Measurements from ENCODE around the gene NAV3. TPM values are rescaled to one million over a fixed set of nuclear protein-coding genes. Genes with fewer than 3 reads are reported as not detected.

NAV3 gene
- total RNA-seq, 1 experiment from 2014 or later = 3.0 TPM

DNA sequence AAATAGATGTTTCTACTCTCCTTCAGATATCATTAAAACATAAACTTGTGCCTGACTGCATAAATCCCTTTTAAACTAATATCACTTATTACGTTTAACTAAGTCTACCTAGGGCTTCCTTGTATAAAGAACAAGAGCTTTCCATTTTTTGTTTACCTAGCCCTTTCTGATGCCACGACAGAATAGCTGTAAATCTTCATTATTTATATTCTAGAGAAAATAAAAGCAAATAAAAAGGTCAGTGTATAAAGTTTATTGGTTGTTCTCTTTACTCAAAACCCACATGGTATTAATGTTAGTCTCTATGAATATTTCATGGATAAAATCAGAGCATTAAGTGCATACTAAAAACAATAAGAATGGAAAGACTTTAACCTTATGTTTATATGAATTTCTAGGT, 269.1 kb downstream of the NAV3 start:
- no peak overlapping the region for H3K14ac ChIP-seq (ENCODE audit: insufficient read depth, low read length)
- no peak overlapping the region for H3K4me2 ChIP-seq (ENCODE audit: insufficient read depth, insufficient read length, low read length)
- H3K4me1 ChIP-seq (ENCODE audit: insufficient read depth, low read length) = no peaks in the 10 kb centered on the region
- no peaks in the 10 kb centered on the region for H3K23me2 ChIP-seq (ENCODE audit: insufficient read length, low read depth, low read length, poor library complexity, severe bottlenecking)
- Mint-ChIP-seq H3K4me3 (no peak overlapping the region), H3K9me3 (0 out of 5 replicates have a peak, but pooled peaks cover 0 to 2% of the 10 kb centered on the region in 2 experiments), H3K4me1 (peaks cover 8% of the 10 kb centered on the region in 2 experiments; a peak in 2 of 4 replicates), H3K27me3 (ENCODE audit: low read depth) (no peaks in the 10 kb centered on the region), H3K36me3 (ENCODE audit: insufficient read depth in 1 of 3, low read depth in 3 of 3) (no peaks in the 10 kb centered on the region), H3K27ac (no peak overlapping the region)
- WGBS (ENCODE audit: extremely low coverage, insufficient read length, low lambda C conversion rate) = no CpG with 5 or more reads among the region's 2 CpGs
- no peak overlapping the region for H2BK120ac ChIP-seq (ENCODE audit: low read depth, low read length, poor library complexity, severe bottlenecking)
- no peaks in the 10 kb centered on the region for H3K27me3 ChIP-seq (ENCODE audit: insufficient read depth, low read length)
- H2BK15ac ChIP-seq (ENCODE audit: low read depth, low read length) = no peak overlapping the region
- H4K8ac ChIP-seq (replicated peaks; ENCODE audit: insufficient read length, low read depth, low read length) = no peak overlapping the region
- no peak overlapping the region for H3T11ph ChIP-seq (ENCODE audit: low read length)
- H2BK12ac ChIP-seq (ENCODE audit: insufficient read length, low read depth, low read length) = no peak overlapping the region
- H3K79me2 ChIP-seq (ENCODE audit: insufficient read depth, low read length) = no peaks in the 10 kb centered on the region
- H2AFZ ChIP-seq (ENCODE audit: low read length) = no peak overlapping the region
- H2BK5ac ChIP-seq (ENCODE audit: insufficient read length, low read length) = no peak overlapping the region
- H3K56ac ChIP-seq (ENCODE audit: insufficient read length, low read depth, low read length) = no peak overlapping the region
- H4K20me1 ChIP-seq (ENCODE audit: control insufficient read depth, insufficient read depth, insufficient read length) = no peaks in the 10 kb centered on the region
- H3K23ac ChIP-seq (ENCODE audit: insufficient read length, low read depth, low read length) = no peak overlapping the region
- H3K27ac ChIP-seq (ENCODE audit: insufficient read length, low read depth, low read length) = no peak overlapping the region
- H3K18ac ChIP-seq (ENCODE audit: insufficient read length, low read depth, low read length) = no peak overlapping the region
- H2BK20ac ChIP-seq (ENCODE audit: low read depth, low read length, poor library complexity, severe bottlenecking) = no peak overlapping the region
- no peak overlapping the region for H3K4ac ChIP-seq (ENCODE audit: low read depth, low read length)
- no peak overlapping the region for H4K91ac ChIP-seq (ENCODE audit: insufficient read length, low read depth, low read length)
- H3K79me1 ChIP-seq (ENCODE audit: insufficient read depth, low read depth, low read length, poor library complexity, severe bottlenecking) = no peaks in the 10 kb centered on the region
- DNase-seq = no peak
- H2AK5ac ChIP-seq (ENCODE audit: insufficient read length, low read length) = no peak overlapping the region
- TF ChIP-seq, protein P1, sequence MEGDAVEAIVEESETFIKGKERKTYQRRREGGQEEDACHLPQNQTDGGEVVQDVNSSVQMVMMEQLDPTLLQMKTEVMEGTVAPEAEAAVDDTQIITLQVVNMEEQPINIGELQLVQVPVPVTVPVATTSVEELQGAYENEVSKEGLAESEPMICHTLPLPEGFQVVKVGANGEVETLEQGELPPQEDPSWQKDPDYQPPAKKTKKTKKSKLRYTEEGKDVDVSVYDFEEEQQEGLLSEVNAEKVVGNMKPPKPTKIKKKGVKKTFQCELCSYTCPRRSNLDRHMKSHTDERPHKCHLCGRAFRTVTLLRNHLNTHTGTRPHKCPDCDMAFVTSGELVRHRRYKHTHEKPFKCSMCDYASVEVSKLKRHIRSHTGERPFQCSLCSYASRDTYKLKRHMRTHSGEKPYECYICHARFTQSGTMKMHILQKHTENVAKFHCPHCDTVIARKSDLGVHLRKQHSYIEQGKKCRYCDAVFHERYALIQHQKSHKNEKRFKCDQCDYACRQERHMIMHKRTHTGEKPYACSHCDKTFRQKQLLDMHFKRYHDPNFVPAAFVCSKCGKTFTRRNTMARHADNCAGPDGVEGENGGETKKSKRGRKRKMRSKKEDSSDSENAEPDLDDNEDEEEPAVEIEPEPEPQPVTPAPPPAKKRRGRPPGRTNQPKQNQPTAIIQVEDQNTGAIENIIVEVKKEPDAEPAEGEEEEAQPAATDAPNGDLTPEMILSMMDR (conservative IDR thresholded peaks at IDR 0.05) = no peak
- no peak overlapping the region for H4K5ac ChIP-seq (ENCODE audit: insufficient read length, low read depth, low read length)
- H3K9me3 ChIP-seq (ENCODE audit: control insufficient read depth, low read depth, low read length) = no peaks in the 10 kb centered on the region
- no peak overlapping the region for H3K9ac ChIP-seq (ENCODE audit: extremely low read depth, insufficient read length, low read length)
